ENCODE results near the gene IQGAP3.

Gene IQGAP3

GRCh38 chr1:156513185-156513584 lies 59.2 kb downstream of the IQGAP3 start:
- Histone ChIP-seq H3K4me1 (ENCODE audit: control insufficient read depth, insufficient read depth, low read length) (no peaks in the 10 kb centered on the region), H3K4me3 (ENCODE audit: low read length) (no peak overlapping the region), H3K27me3 (ENCODE audit: control insufficient read depth, insufficient read depth, low read length) (no peaks in the 10 kb centered on the region), H3K27ac (ENCODE audit: low read length) (no peak overlapping the region), H3K9me3 (ENCODE audit: control insufficient read depth, insufficient read depth, low read length) (no peaks in the 10 kb centered on the region), H3K36me3 (ENCODE audit: control insufficient read depth, insufficient read depth, low read length) (no peaks in the 10 kb centered on the region)
- WGBS (ENCODE audit: insufficient coverage, insufficient read length) = no CpG with 5 or more reads among the region's 9 CpGs
- DNase-seq (ENCODE audit: low read depth, low spot score) = no peak

- Histone ChIP-seq H3K27me3 (ENCODE audit: control insufficient read depth, insufficient read depth, low read length) (no peaks in the 10 kb centered on the region), H3K4me1 (ENCODE audit: control insufficient read depth, insufficient read depth, low read length) (no peaks in the 10 kb centered on the region), H3K4me3 (ENCODE audit: low read length) (no peak overlapping the region), H3K36me3 (ENCODE audit: control insufficient read depth, insufficient read depth, low read length) (no peaks in the 10 kb centered on the region), H3K9me3 (ENCODE audit: control insufficient read depth, insufficient read depth, low read length) (no peaks in the 10 kb centered on the region), H3K27ac (ENCODE audit: low read length) (no peak overlapping the region)
- no peak for DNase-seq (ENCODE audit: low read depth, low spot score)
- WGBS (ENCODE audit: insufficient coverage, insufficient read length) = no CpG with 5 or more reads among the region's 7 CpGs
Measured at GRCh38 chr1:156511644-156512043, 60.7 kb downstream of the IQGAP3 start.

GRCh38 chr1:156510709-156511108 lies 61.7 kb downstream of the IQGAP3 start:
- no peaks in the 10 kb centered on the region for H3K36me3 ChIP-seq (ENCODE audit: control insufficient read depth, insufficient read depth, low read length)
- H3K27me3 ChIP-seq (ENCODE audit: control insufficient read depth, insufficient read depth, low read length) = no peaks in the 10 kb centered on the region
- no CpG with 5 or more reads among the region's 13 CpGs for WGBS (ENCODE audit: insufficient coverage, insufficient read length)
- H3K4me3 ChIP-seq (ENCODE audit: low read length) = no peak overlapping the region
- H3K9me3 ChIP-seq (ENCODE audit: control insufficient read depth, insufficient read depth, low read length) = no peaks in the 10 kb centered on the region
- no peak for DNase-seq (ENCODE audit: low read depth, low spot score)
- H3K4me1 ChIP-seq (ENCODE audit: control insufficient read depth, insufficient read depth, low read length) = no peaks in the 10 kb centered on the region
- no peak overlapping the region for H3K27ac ChIP-seq (ENCODE audit: low read length)

- no CpG with 5 or more reads among the region's 9 CpGs for WGBS (ENCODE audit: insufficient coverage, insufficient read length)
- H3K27ac ChIP-seq (ENCODE audit: low read length) = no peak overlapping the region
- H3K4me3 ChIP-seq (ENCODE audit: low read length) = no peak overlapping the region
- H3K9me3 ChIP-seq (ENCODE audit: control insufficient read depth, insufficient read depth, low read length) = no peaks in the 10 kb centered on the region
- peaks cover 3% of the 10 kb centered on the region; the same call in 1 of the 2 replicates for H3K4me1 ChIP-seq (ENCODE audit: control insufficient read depth, insufficient read depth, low read length)
- no peaks in the 10 kb centered on the region for H3K27me3 ChIP-seq (ENCODE audit: control insufficient read depth, insufficient read depth, low read length)
- no peak for DNase-seq (ENCODE audit: low read depth, low spot score)
- H3K36me3 ChIP-seq (ENCODE audit: control insufficient read depth, insufficient read depth, low read length) = no peaks in the 10 kb centered on the region
Measured at GRCh38 chr1:156509424-156510034, 62.8 kb downstream of the IQGAP3 start.

GRCh38 chr1:156508955-156509234 lies 63.5 kb downstream of the IQGAP3 start:
- Histone ChIP-seq H3K4me3 (ENCODE audit: low read length) (no peak overlapping the region), H3K4me1 (ENCODE audit: control insufficient read depth, insufficient read depth, low read length) (peaks cover 6% of the 10 kb centered on the region; the same call in 1 of the 2 replicates), H3K27ac (ENCODE audit: low read length) (no peak overlapping the region), H3K9me3 (ENCODE audit: control insufficient read depth, insufficient read depth, low read length) (no peaks in the 10 kb centered on the region), H3K27me3 (ENCODE audit: control insufficient read depth, insufficient read depth, low read length) (no peaks in the 10 kb centered on the region), H3K36me3 (ENCODE audit: control insufficient read depth, insufficient read depth, low read length) (no peaks in the 10 kb centered on the region)
- no peak for DNase-seq (ENCODE audit: low read depth, low spot score)
- no CpG with 5 or more reads among the region's 2 CpGs for WGBS (ENCODE audit: insufficient coverage, insufficient read length)

- H3K27ac ChIP-seq (ENCODE audit: low read length) = no peak overlapping the region
- H3K27me3 ChIP-seq (ENCODE audit: control insufficient read depth, insufficient read depth, low read length) = no peaks in the 10 kb centered on the region
- no CpG with 5 or more reads among the region's 7 CpGs for WGBS (ENCODE audit: insufficient coverage, insufficient read length)
- H3K9me3 ChIP-seq (ENCODE audit: control insufficient read depth, insufficient read depth, low read length) = no peaks in the 10 kb centered on the region
- DNase-seq (ENCODE audit: low read depth, low spot score) = no peak
- peaks cover 6% of the 10 kb centered on the region; the same call in 1 of the 2 replicates for H3K4me1 ChIP-seq (ENCODE audit: control insufficient read depth, insufficient read depth, low read length)
- H3K36me3 ChIP-seq (ENCODE audit: control insufficient read depth, insufficient read depth, low read length) = no peaks in the 10 kb centered on the region
- no peak overlapping the region for H3K4me3 ChIP-seq (ENCODE audit: low read length)
Measured at GRCh38 chr1:156508205-156508954, 64.0 kb downstream of the IQGAP3 start.

GRCh38 chr1:156506450-156506849 lies 65.9 kb downstream of the IQGAP3 start:
- DNase-seq (ENCODE audit: low read depth, low spot score) = no peak
- no CpG with 5 or more reads among the region's 2 CpGs for WGBS (ENCODE audit: insufficient coverage, insufficient read length)
- H3K27me3 ChIP-seq (ENCODE audit: control insufficient read depth, insufficient read depth, low read length) = no peaks in the 10 kb centered on the region
- peaks cover 13% of the 10 kb centered on the region; the same call in 1 of the 2 replicates for H3K4me1 ChIP-seq (ENCODE audit: control insufficient read depth, insufficient read depth, low read length)
- H3K27ac ChIP-seq (ENCODE audit: low read length) = no peak overlapping the region
- no peaks in the 10 kb centered on the region for H3K36me3 ChIP-seq (ENCODE audit: control insufficient read depth, insufficient read depth, low read length)
- no peak overlapping the region for H3K4me3 ChIP-seq (ENCODE audit: low read length)
- no peaks in the 10 kb centered on the region for H3K9me3 ChIP-seq (ENCODE audit: control insufficient read depth, insufficient read depth, low read length)

- Histone ChIP-seq H3K4me3 (ENCODE audit: low read length) (no peak overlapping the region), H3K4me1 (ENCODE audit: control insufficient read depth, insufficient read depth, low read length) (peaks cover 13% of the 10 kb centered on the region; the same call in 1 of the 2 replicates), H3K9me3 (ENCODE audit: control insufficient read depth, insufficient read depth, low read length) (no peaks in the 10 kb centered on the region), H3K36me3 (ENCODE audit: control insufficient read depth, insufficient read depth, low read length) (no peaks in the 10 kb centered on the region), H3K27ac (ENCODE audit: low read length) (no peak overlapping the region), H3K27me3 (ENCODE audit: control insufficient read depth, insufficient read depth, low read length) (no peaks in the 10 kb centered on the region)
- no CpG with 5 or more reads among the region's 21 CpGs for WGBS (ENCODE audit: insufficient coverage, insufficient read length)
- no peak for DNase-seq (ENCODE audit: low read depth, low spot score)
Measured at GRCh38 chr1:156505679-156506298, 66.6 kb downstream of the IQGAP3 start.

- peak; percentile 97 for DNase-seq (ENCODE audit: low read depth, low spot score)
- no CpG with 5 or more reads among the region's 45 CpGs for WGBS (ENCODE audit: insufficient coverage, insufficient read length)
Measured at GRCh38 chr1:156504821-156505678, 67.3 kb downstream of the IQGAP3 start.

GRCh38 chr1:156504438-156504813 lies 67.9 kb downstream of the IQGAP3 start:
- no peak overlapping the region; the same call in 1 of the 2 replicates for H3K4me3 ChIP-seq (ENCODE audit: low read length)
- no peaks in the 10 kb centered on the region for H3K27me3 ChIP-seq (ENCODE audit: control insufficient read depth, insufficient read depth, low read length)
- DNase-seq (ENCODE audit: low read depth, low spot score) = no peak
- H3K27ac ChIP-seq (ENCODE audit: low read length) = no peak overlapping the region
- H3K4me1 ChIP-seq (ENCODE audit: control insufficient read depth, insufficient read depth, low read length) = peaks cover 13% of the 10 kb centered on the region; the same call in 1 of the 2 replicates
- H3K9me3 ChIP-seq (ENCODE audit: control insufficient read depth, insufficient read depth, low read length) = no peaks in the 10 kb centered on the region
- WGBS (ENCODE audit: insufficient coverage, insufficient read length) = no CpG with 5 or more reads among the region's 5 CpGs
- no peaks in the 10 kb centered on the region for H3K36me3 ChIP-seq (ENCODE audit: control insufficient read depth, insufficient read depth, low read length)

More at GRCh38 chr1:156504821-156505678, 67.3 kb downstream of the IQGAP3 start:
- Histone ChIP-seq H3K4me3 (ENCODE audit: low read length) (peak overlapping the region; percentile 5; the same call in 1 of the 2 replicates), H3K27me3 (ENCODE audit: control insufficient read depth, insufficient read depth, low read length) (no peaks in the 10 kb centered on the region), H3K27ac (ENCODE audit: low read length) (no peak overlapping the region), H3K36me3 (ENCODE audit: control insufficient read depth, insufficient read depth, low read length) (no peaks in the 10 kb centered on the region), H3K9me3 (ENCODE audit: control insufficient read depth, insufficient read depth, low read length) (no peaks in the 10 kb centered on the region), H3K4me1 (ENCODE audit: control insufficient read depth, insufficient read depth, low read length) (peaks cover 13% of the 10 kb centered on the region; the same call in 1 of the 2 replicates)
